Measurements from ENCODE around the gene DHX32. TPM values are rescaled to one million over a fixed set of nuclear protein-coding genes. Genes with fewer than 3 reads are reported as not detected.
"Not testable (repeated sequence)": the region's sequence is repeated elsewhere in the genome, so short reads cannot be mapped to it uniquely, and the experiment has no call there.

DHX32 gene
- total RNA-seq, 4 donors from 2014 or later, result 27.4 to 44.4 (median 32.9) TPM

DNA sequence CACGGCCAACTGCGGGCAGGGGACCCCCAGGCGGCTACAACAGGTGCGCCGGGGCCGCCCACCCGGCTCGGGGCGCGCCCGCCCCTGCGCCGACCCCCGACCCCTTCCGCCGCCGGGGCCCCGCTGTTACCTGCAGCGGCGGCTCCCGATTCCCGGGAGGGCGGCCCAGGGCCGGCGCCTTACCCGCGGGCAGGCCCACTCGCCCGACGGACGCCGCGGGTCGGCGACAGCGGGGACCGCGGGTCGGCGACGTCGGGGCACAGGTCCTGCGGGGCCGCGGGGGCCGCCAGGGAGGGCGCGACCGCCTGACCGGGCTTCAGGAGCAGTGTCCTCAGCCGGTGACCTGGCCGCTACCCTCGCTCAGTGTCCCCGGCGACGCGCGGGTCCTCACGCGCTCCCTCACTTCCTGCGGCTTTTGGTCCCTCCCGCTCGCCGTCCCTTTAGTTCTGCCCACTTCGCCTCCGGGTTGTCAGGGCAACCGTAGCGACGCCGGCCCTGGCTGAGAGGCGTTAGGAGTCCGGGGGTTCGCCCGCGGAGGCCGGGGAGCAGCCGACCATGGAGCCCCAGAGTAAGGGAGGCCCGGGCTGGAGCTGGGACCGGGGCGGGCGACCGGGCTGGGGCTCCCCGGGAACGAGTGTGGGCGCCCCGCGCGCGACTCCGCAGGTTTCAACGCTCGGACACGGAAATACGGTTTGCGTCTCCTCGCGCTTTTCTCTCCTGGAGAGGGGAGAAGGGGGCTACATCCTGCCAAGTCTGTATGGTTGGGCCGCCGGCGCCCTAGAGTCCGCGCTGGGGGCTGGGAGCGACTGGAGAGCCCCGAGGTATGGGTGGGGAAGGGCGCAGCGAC is 15.2 kb upstream of the DHX32 start, which contains the start of gene FANK1:
Gene FANK1 (plus strand): TSS at position 477 of the 847 bp plus-strand sequence. CDS start 79 bp downstream, at position 556.
- peaks cover 14 to 19% of the 10 kb centered on the region in 2 donors for H3K4me1 ChIP-seq
- H3K36me3 ChIP-seq; H3K9me3 ChIP-seq; in situ Hi-C loops (cut with MboI; ENCODE audit: low sequenced_read_pairs in 4 of 4); H3K27me3 ChIP-seq: not testable (repeated sequence)
- peak; percentile 74 to 83 for DNase-seq
- intact Hi-C loops (cut with DNase I; ENCODE audit: low total_unique reads), result loop anchor here (2.0 to 5.0 kb wide), 2 partner anchors 74 to 178 kb away; partner anchors contain the start of genes BCCIP, EDRF1 and UROS
- TF ChIP-seq POLR2A (IDR thresholded peaks at IDR 0.05), result peak; percentile 79 to 80
- peak; percentile 89 to 91 for ATAC-seq
- H3K27ac ChIP-seq, result peak within 1 kb of the TSS; percentile 75 to 88 (median 81)
- peak within 1 kb of the TSS; percentile 78 to 85 (median 81) for H3K4me3 ChIP-seq

DNA sequence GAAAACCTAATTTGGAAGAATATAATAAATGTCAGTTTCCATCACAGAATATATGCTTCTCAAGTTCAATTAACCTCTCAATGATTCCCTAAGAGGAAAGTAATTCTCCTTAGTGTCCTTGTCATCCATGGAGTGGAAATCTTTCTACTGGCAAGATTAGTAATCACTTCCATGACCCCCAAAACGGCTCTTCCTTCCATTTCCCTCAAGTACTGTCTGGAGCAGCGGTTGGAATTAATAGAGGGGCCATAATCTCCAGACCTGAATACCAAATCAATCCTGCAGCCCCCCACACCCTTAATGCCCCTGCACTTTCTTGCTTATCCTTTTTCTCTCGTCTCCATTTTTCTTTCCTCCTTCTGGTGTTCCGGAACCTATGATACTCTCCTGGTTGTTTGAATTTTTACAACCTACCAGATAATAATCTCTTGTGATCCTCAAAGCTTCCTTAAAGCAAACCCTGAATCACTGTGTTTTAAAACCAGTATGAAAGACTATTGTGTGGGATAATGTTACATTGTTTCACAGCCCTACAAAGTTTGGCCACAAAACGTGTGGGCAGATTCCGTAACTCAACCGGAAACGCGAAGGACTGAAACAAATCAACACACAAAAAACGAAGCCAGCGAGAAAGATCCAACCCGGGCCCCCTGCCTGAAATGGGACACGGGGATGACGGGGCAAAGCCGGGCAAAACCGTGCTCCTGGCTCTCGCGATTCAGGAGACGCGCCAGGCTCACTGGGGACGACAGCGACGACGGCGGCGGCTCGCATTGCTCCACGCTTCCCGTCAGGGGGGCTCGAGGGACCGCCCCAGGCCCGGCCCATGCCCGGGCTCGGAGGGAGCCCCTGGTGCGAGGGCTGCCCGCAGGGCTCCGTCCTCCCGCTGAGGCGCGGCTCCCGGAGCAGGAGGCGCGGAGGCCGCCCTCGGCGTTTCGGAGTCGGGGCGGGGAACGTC is 14.3 kb upstream of the DHX32 start:
- H3K9me3 ChIP-seq, result not testable (repeated sequence)
- peak; percentile 31 to 57 for DNase-seq

DNA sequence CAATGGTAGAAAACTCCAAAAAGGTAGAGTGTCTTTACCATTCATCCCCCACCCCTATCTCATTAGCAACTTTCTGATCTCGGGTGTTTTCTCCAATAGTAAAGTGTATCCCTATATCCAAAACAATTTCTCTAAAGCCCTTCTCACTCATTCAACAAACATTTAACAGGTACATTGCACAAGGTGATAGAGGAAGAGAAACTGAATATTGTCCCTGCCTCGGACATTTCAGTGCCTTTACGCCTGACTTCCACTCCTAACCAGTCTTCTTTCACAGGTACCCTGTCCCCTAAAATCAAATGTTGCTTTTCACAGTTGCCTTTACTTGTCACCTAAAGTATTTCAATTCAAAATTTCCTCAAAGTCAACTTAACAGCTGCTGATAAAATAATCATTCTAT is 13.1 kb upstream of the DHX32 start:
- DNase-seq; intact Hi-C loops (cut with DNase I; ENCODE audit: low total_unique reads); H3K4me3 ChIP-seq; H3K9me3 ChIP-seq; H3K27me3 ChIP-seq; H3K36me3 ChIP-seq; in situ Hi-C loops (cut with MboI; ENCODE audit: low sequenced_read_pairs in 4 of 4); ATAC-seq: not testable (repeated sequence)
- peaks cover 19% of the 10 kb centered on the region in 2 donors for H3K4me1 ChIP-seq
- peak overlapping the region in 1 of 4 donors; percentile 11 for H3K27ac ChIP-seq

More for the DNA sequence above, 14.3 kb upstream of the DHX32 start:
- peaks cover 14 to 19% of the 10 kb centered on the region in 2 donors for H3K4me1 ChIP-seq
- H3K36me3 ChIP-seq; H3K27me3 ChIP-seq; in situ Hi-C loops (cut with MboI; ENCODE audit: low sequenced_read_pairs in 4 of 4): not testable (repeated sequence)
- peak overlapping the region; percentile 75 to 88 (median 81) for H3K27ac ChIP-seq
- H3K4me3 ChIP-seq, result peak overlapping the region; percentile 78 to 85 (median 81)
- ATAC-seq, result peak; percentile 68 to 73
- intact Hi-C loops (cut with DNase I; ENCODE audit: low total_unique reads), result loop anchor here (2.0 to 5.0 kb wide), 2 partner anchors 73 to 177 kb away; partner anchors contain the start of genes BCCIP, EDRF1 and UROS

DNA sequence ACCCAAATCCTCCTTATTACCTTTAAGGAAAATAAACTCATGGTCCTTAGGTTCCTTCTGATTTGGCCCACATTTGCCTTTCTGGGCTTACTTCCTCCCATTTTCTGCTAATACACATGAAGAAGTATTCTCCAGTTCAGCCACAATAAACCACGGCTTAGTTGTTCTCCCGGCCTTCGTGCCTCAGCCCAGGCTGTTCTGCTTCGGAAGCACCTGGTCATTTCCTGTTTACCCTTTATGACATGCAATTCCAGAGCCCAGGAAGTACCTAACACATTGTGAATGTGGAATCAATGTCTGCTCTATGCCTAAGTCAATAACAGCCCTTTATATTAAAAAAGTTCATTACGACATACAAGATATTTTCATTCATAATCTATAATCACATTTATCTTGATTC is 11.3 kb upstream of the DHX32 start:
- intact Hi-C loops (cut with DNase I; ENCODE audit: low total_unique reads); ATAC-seq; H3K27me3 ChIP-seq; in situ Hi-C loops (cut with MboI; ENCODE audit: low sequenced_read_pairs in 4 of 4); H3K36me3 ChIP-seq; H3K9me3 ChIP-seq; H3K4me3 ChIP-seq; DNase-seq: not testable (repeated sequence)
- H3K4me1 ChIP-seq, result peaks cover 19% of the 10 kb centered on the region in 2 donors
- H3K27ac ChIP-seq, result peak overlapping the region in 1 of 4 donors; percentile 29

DNA sequence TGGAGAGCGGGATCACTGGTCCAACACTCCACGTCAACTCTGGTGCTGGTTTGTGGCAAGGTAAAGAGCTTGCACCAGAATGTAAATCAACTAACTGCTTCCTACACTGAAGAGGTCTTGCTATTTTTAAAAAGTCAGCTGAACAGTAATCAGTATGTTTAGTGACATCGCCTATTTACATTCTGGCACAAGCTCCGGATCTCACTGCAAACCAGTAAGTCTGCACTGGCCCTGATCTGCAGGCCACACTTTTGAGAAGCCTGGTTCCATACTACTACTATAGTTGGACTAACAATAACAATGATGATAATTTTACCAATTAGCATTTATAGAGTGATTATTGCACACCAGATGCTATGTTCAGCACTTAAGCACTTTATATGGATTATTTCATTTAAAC is 8.3 kb upstream of the DHX32 start:
- H3K4me1 ChIP-seq, result peaks cover 16 to 23% of the 10 kb centered on the region in 2 donors
- H3K4me3 ChIP-seq; H3K27ac ChIP-seq; H3K9me3 ChIP-seq; DNase-seq; intact Hi-C loops (cut with DNase I; ENCODE audit: low total_unique reads); in situ Hi-C loops (cut with MboI; ENCODE audit: low sequenced_read_pairs in 4 of 4); H3K27me3 ChIP-seq; H3K36me3 ChIP-seq: not testable (repeated sequence)
- peak in 1 of 2 donors; percentile 21 for ATAC-seq

DNA sequence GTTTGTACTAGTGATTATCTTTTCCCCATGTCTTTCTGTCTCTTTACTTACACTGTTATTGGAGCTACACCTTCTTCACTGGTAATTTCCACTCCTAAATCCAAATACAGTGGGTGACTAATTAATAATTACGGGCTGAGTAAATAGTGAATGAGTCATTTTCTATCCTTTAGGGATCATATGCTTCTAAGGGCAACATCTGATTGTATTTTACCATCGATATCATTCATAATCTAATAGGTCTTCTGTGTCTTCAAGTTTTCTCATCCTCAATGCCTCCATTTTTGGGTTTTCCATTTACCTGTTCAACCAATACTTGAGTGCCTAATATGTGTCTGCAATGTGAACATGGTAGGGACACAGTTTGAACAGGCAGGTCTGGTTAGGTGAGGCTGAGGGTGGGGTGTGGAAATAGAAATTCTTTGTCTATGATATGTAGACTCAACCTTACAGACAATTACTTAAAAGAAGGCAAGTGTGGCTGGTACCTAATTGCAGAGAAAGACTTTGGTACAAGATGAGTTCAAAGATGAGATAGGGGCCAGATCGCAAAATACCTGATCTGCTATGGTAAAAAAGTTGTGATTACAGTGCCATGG is 5.9 kb upstream of the DHX32 start:
- in situ Hi-C loops (cut with MboI; ENCODE audit: low sequenced_read_pairs in 4 of 4) (no loop called here), intact Hi-C loops (cut with DNase I; ENCODE audit: low total_unique reads) (no loop called here)
- no peaks in the 10 kb centered on the region for H3K27me3 ChIP-seq
- no peaks in the 10 kb centered on the region for H3K9me3 ChIP-seq
- peaks cover 8 to 9% of the 10 kb centered on the region in 2 donors for H3K4me1 ChIP-seq
- H3K36me3 ChIP-seq, result no peaks in the 10 kb centered on the region
- TF ChIP-seq, protein P1, sequence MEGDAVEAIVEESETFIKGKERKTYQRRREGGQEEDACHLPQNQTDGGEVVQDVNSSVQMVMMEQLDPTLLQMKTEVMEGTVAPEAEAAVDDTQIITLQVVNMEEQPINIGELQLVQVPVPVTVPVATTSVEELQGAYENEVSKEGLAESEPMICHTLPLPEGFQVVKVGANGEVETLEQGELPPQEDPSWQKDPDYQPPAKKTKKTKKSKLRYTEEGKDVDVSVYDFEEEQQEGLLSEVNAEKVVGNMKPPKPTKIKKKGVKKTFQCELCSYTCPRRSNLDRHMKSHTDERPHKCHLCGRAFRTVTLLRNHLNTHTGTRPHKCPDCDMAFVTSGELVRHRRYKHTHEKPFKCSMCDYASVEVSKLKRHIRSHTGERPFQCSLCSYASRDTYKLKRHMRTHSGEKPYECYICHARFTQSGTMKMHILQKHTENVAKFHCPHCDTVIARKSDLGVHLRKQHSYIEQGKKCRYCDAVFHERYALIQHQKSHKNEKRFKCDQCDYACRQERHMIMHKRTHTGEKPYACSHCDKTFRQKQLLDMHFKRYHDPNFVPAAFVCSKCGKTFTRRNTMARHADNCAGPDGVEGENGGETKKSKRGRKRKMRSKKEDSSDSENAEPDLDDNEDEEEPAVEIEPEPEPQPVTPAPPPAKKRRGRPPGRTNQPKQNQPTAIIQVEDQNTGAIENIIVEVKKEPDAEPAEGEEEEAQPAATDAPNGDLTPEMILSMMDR (IDR thresholded peaks at IDR 0.05 in 4 of 5, conservative IDR thresholded peaks at IDR 0.05 in 1 of 5), result no peak
- no peak for TF ChIP-seq POLR2A (IDR thresholded peaks at IDR 0.05)
- no peak for ATAC-seq
- DNase-seq, result no peak
- no peak overlapping the region for H3K4me3 ChIP-seq
- no peak overlapping the region for H3K27ac ChIP-seq

Data from gastrocnemius medialis (tissue), 4 donors.